K562 (cell line): ENCODE measurements around the gene RBM15. TPM values are rescaled to one million over a fixed set of nuclear protein-coding genes. Genes with fewer than 3 reads are reported as not detected.

ENCODE experiments used
- ETV6 ChIP-seq, 3 experiments: fragments of 150-350 bp in 1 of 3; sonication (generic) in 1 of 3; formaldehyde crosslinking in 1 of 3; IDR thresholded peaks; 2 replicates each; pipeline versions ENCODE4 v1.6.1 to v1.8.0; 2014 to 2022; ENCODE audit warnings: borderline replicate concordance in 2 of 3, low read depth in 2 of 3, antibody characterized with exemption in 1 of 3, low read length in 1 of 3, mild to moderate bottlenecking in 1 of 3, missing genetic modification reagents in 1 of 3
- HDAC6 ChIP-seq: IDR thresholded peaks from 2 replicates; pipeline ENCODE4 v1.6.1; 2012; ENCODE audit warnings: low read depth, mild to moderate bottlenecking, control low read depth, inconsistent platforms, low read length, moderate library complexity
- HNRNPH1 ChIP-seq: fragments of 200-400 bp; formaldehyde crosslinking; optimal IDR thresholded peaks from 2 replicates; pipeline ENCODE3; 2017; ENCODE audit warnings: low read depth, mild to moderate bottlenecking, low read length, moderate library complexity
- KLF13 ChIP-seq: fragments of 450-650 bp; IDR thresholded peaks from 2 replicates; pipeline ENCODE4 v1.6.1; 2016; ENCODE audit warnings: missing genetic modification characterization, low read depth, mild to moderate bottlenecking, missing compliant biosample characterization, moderate library complexity, borderline replicate concordance
- NFE2 ChIP-seq: IDR thresholded peaks from 2 replicates; pipeline ENCODE4 v1.6.1; 2014; ENCODE audit warnings: antibody characterized with exemption, low read depth
- NFIX ChIP-seq: fragments of 250-450 bp; sonication (Bioruptor Pico); IDR thresholded peaks from 2 replicates; pipeline ENCODE4 v1.4.0; 2020; ENCODE audit warnings: low read depth, mild to moderate bottlenecking, moderate library complexity
- RB1 ChIP-seq: fragments of 450-650 bp; IDR thresholded peaks from 2 replicates; pipeline ENCODE4 v1.6.1; 2017; ENCODE audit warnings: low read depth, mild to moderate bottlenecking
- SMARCC2 ChIP-seq: fragments of 450-650 bp; IDR thresholded peaks from 2 replicates; pipeline ENCODE4 v1.6.1; 2017; ENCODE audit warnings: antibody characterized with exemption, moderate library complexity, mild to moderate bottlenecking, low read depth
- polyA plus RNA-seq, 8 experiments: library from polyadenylated mRNA; depleted of rRNA in 4 of 8; stranded (reverse) in 5 of 8; unstranded in 3 of 8; fragments of >200 nt; fragmentation: Nextera tagmentation in 2 of 8; fragmentation: Illumina TruSeq in 1 of 8; extraction: Ambion mirVana in 2 of 8; extraction: Trizol in 1 of 8; gene quantifications; 2 replicates each; pipeline versions ENCODE4 v1.2.1 to v1.2.3, GENCODE V29; 2011 to 2014; ENCODE audit warnings: inconsistent platforms in 1 of 8, missing spikeins in 1 of 8
- total RNA-seq, 7 experiments: library from RNA; depleted of rRNA in 6 of 7; stranded (reverse); fragments of >200 nt in 6 of 7; fragmentation: Illumina TruSeq in 2 of 7; extraction: Trizol in 2 of 7; gene quantifications; 2 replicates each; pipeline versions ENCODE4 v1.2.1 to v1.2.3, GENCODE V29; 2011 to 2021; ENCODE audit warnings: low replicate concordance in 1 of 7
- TF ChIP-seq, protein P1 (sequence below): fragments of 450-650 bp; IDR thresholded peaks from 2 replicates; pipeline ENCODE4 v1.6.1; 2016; ENCODE audit warnings: low read depth
- TF ChIP-seq, protein P2 (sequence below): fragments of 250-450 bp; sonication (Bioruptor Pico); IDR thresholded peaks from 2 replicates; pipeline ENCODE4 v1.4.0; 2020; ENCODE audit warnings: mild to moderate bottlenecking, moderate library complexity

The RBM15 gene
- total and polyA plus RNA-seq, 9 of the 15 experiments (the other 6 are each of a cell fraction or from before 2014, with no cell fraction given), result 2.4 to 63.4 (median 28.2) TPM

GRCh38 chr1:110312188-110313121 is 26.7 kb upstream of the RBM15 start (continued):
- TF ChIP-seq, protein P1, sequence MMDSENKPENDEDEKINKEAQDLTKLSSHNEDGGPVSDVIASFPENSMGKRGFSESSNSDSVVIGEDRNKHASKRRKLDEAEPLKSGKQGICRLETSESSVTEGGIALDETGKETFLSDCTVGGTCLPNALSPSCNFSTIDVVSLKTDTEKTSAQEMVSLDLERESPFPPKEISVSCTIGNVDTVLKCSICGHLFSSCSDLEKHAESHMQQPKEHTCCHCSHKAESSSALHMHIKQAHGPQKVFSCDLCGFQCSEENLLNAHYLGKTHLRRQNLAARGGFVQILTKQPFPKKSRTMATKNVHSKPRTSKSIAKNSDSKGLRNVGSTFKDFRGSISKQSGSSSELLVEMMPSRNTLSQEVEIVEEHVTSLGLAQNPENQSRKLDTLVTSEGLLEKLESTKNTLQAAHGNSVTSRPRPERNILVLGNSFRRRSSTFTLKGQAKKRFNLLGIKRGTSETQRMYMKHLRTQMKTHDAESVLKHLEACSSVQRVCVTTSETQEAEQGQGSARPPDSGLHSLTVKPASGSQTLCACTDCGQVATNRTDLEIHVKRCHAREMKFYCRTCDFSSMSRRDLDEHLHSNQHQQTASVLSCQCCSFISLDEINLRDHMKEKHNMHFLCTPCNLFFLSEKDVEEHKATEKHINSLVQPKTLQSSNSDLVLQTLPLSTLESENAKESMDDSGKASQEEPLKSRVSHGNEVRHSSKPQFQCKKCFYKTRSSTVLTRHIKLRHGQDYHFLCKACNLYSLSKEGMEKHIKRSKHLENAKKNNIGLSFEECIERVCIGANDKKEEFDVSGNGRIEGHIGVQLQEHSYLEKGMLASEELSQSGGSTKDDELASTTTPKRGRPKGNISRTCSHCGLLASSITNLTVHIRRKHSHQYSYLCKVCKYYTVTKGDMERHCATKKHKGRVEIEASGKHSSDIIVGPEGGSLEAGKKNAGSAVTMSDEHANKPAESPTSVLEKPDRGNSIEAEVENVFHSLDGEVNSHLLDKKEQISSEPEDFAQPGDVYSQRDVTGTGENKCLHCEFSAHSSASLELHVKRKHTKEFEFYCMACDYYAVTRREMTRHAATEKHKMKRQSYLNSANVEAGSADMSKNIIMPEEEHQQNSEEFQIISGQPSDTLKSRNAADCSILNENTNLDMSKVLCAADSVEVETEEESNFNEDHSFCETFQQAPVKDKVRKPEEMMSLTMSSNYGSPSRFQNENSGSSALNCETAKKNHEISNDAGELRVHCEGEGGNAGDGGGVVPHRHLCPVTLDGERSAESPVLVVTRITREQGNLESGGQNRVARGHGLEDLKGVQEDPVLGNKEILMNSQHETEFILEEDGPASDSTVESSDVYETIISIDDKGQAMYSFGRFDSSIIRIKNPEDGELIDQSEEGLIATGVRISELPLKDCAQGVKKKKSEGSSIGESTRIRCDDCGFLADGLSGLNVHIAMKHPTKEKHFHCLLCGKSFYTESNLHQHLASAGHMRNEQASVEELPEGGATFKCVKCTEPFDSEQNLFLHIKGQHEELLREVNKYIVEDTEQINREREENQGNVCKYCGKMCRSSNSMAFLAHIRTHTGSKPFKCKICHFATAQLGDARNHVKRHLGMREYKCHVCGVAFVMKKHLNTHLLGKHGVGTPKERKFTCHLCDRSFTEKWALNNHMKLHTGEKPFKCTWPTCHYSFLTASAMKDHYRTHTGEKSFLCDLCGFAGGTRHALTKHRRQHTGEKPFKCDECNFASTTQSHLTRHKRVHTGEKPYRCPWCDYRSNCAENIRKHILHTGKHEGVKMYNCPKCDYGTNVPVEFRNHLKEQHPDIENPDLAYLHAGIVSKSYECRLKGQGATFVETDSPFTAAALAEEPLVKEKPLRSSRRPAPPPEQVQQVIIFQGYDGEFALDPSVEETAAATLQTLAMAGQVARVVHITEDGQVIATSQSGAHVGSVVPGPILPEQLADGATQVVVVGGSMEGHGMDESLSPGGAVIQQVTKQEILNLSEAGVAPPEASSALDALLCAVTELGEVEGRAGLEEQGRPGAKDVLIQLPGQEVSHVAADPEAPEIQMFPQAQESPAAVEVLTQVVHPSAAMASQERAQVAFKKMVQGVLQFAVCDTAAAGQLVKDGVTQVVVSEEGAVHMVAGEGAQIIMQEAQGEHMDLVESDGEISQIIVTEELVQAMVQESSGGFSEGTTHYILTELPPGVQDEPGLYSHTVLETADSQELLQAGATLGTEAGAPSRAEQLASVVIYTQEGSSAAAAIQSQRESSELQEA, result no peak
- TF ChIP-seq ETV6 (IDR thresholded peaks at IDR 0.05; ENCODE audit: borderline replicate concordance in 1 of 2, low read depth in 2 of 2, low read length in 1 of 2) (no peak), ETV6 (CRISPR knock-in tag; IDR thresholded peaks at IDR 0.05; ENCODE audit: borderline replicate concordance) (no peak), NFE2 (no peak), RB1 (0 out of 2 replicates have a peak, but pooled peaks have one; percentile 13), NFIX (CRISPR knock-in tag) (no peak), HNRNPH1 (no peak), HDAC6 (no peak), SMARCC2 (no peak), KLF13 (tag) (no peak)
- TF ChIP-seq, protein P2, sequence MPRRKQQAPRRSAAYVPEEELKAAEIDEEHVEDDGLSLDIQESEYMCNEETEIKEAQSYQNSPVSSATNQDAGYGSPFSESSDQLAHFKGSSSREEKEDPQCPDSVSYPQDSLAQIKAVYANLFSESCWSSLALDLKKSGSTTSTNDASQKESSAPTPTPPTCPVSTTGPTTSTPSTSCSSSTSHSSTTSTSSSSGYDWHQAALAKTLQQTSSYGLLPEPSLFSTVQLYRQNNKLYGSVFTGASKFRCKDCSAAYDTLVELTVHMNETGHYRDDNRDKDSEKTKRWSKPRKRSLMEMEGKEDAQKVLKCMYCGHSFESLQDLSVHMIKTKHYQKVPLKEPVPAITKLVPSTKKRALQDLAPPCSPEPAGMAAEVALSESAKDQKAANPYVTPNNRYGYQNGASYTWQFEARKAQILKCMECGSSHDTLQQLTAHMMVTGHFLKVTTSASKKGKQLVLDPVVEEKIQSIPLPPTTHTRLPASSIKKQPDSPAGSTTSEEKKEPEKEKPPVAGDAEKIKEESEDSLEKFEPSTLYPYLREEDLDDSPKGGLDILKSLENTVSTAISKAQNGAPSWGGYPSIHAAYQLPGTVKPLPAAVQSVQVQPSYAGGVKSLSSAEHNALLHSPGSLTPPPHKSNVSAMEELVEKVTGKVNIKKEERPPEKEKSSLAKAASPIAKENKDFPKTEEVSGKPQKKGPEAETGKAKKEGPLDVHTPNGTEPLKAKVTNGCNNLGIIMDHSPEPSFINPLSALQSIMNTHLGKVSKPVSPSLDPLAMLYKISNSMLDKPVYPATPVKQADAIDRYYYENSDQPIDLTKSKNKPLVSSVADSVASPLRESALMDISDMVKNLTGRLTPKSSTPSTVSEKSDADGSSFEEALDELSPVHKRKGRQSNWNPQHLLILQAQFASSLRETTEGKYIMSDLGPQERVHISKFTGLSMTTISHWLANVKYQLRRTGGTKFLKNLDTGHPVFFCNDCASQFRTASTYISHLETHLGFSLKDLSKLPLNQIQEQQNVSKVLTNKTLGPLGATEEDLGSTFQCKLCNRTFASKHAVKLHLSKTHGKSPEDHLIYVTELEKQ (CRISPR knock-in tag), result no peak
